HepG2 (cell line): ENCODE measurements around the gene CNNM3. TPM values are rescaled to one million over a fixed set of nuclear protein-coding genes. Genes with fewer than 3 reads are reported as not detected.

Experiments
- ARID3A ChIP-seq: IDR thresholded peaks from 2 replicates; pipeline ENCODE4 v1.6.1; 2012; ENCODE audit warnings: low read depth, low read length, improper control_type of control experiment
- BHLHE40 ChIP-seq: IDR thresholded peaks from 2 replicates; pipeline ENCODE4 v1.6.1; 2011; ENCODE audit warnings: low read length, improper control_type of control experiment
- GATAD2A ChIP-seq: IDR thresholded peaks from 2 replicates; pipeline ENCODE4 v1.6.1; 2016
- KDM6A ChIP-seq: IDR thresholded peaks from 2 replicates; pipeline ENCODE4 v1.6.1; 2016; ENCODE audit warnings: low read depth
- MTA1 ChIP-seq: sonication (generic); formaldehyde crosslinking; IDR thresholded peaks from 2 replicates; pipeline ENCODE4 v1.4.0; 2020; ENCODE audit warnings: missing genetic modification reagents, mild to moderate bottlenecking, borderline replicate concordance
- NR2C2 ChIP-seq: sonication (generic); formaldehyde crosslinking; IDR thresholded peaks from 2 replicates; pipeline ENCODE4 v1.4.0; 2020; ENCODE audit warnings: missing genetic modification reagents, mild to moderate bottlenecking, moderate library complexity, borderline replicate concordance
- RARA ChIP-seq: IDR thresholded peaks from 2 replicates; pipeline ENCODE4 v1.6.1; 2016; ENCODE audit warnings: missing genetic modification reagents, missing compliant biosample characterization
- RARG ChIP-seq: sonication (generic); formaldehyde crosslinking; IDR thresholded peaks from 2 replicates; pipeline ENCODE4 v1.4.0; 2020; ENCODE audit warnings: low read depth, mild to moderate bottlenecking, missing genetic modification reagents
- SIX4 ChIP-seq: sonication (generic); formaldehyde crosslinking; IDR thresholded peaks from 2 replicates; pipeline ENCODE4 v1.4.0; 2020; ENCODE audit warnings: missing genetic modification reagents
- THAP9 ChIP-seq: sonication (generic); formaldehyde crosslinking; IDR thresholded peaks from 2 replicates; pipeline ENCODE4; 2020; ENCODE audit warnings: missing genetic modification reagents, mild to moderate bottlenecking, borderline replicate concordance
- USF2 ChIP-seq, 2 experiments: sonication (generic) in 1 of 2; formaldehyde crosslinking in 1 of 2; IDR thresholded peaks; 2 replicates each; pipeline versions ENCODE4 v1.5.1 to v1.6.1; 2011 to 2020; ENCODE audit warnings: borderline replicate concordance in 1 of 2, low read depth in 1 of 2, low read length in 1 of 2, mild to moderate bottlenecking in 1 of 2, missing genetic modification reagents in 1 of 2, moderate library complexity in 1 of 2
- ZFP91 ChIP-seq: sonication (generic); formaldehyde crosslinking; IDR thresholded peaks from 2 replicates; pipeline ENCODE4 v1.9.0; 2022; ENCODE audit warnings: missing genetic modification reagents, mild to moderate bottlenecking, borderline replicate concordance
- ZNF460 ChIP-seq: sonication (generic); formaldehyde crosslinking; IDR thresholded peaks from 2 replicates; pipeline ENCODE4 v1.5.1; 2020; ENCODE audit warnings: missing genetic modification reagents, mild to moderate bottlenecking, borderline replicate concordance
- ZNF678 ChIP-seq: sonication (generic); formaldehyde crosslinking; IDR thresholded peaks from 2 replicates; pipeline ENCODE4 v1.4.0; 2020; ENCODE audit warnings: mild to moderate bottlenecking, missing genetic modification reagents
- ZNF839 ChIP-seq: sonication (generic); formaldehyde crosslinking; IDR thresholded peaks from 2 replicates; pipeline ENCODE4 v1.4.0; 2020; ENCODE audit warnings: missing genetic modification reagents, mild to moderate bottlenecking, borderline replicate concordance
- ZZZ3 ChIP-seq: sonication (generic); formaldehyde crosslinking; IDR thresholded peaks from 2 replicates; pipeline ENCODE4 v1.4.0; 2020; ENCODE audit warnings: missing genetic modification reagents, mild to moderate bottlenecking, borderline replicate concordance
- polyA plus RNA-seq, 8 experiments: library from polyadenylated mRNA; depleted of rRNA in 3 of 8; stranded (reverse) in 7 of 8; unstranded in 1 of 8; fragments of >200 nt; fragmentation: Illumina TruSeq in 4 of 8; extraction: Trizol in 4 of 8; gene quantifications; 2 replicates each; pipeline versions ENCODE4 v1.2.1 to v1.2.3, GENCODE V29; 2011 to 2016; ENCODE audit warnings: low read depth in 4 of 8, missing spikeins in 1 of 8, mixed read lengths in 1 of 8; ENCODE audit not compliant: insufficient read depth in 1 of 8
- total RNA-seq, 5 experiments: library from RNA; depleted of rRNA; stranded (reverse); fragments of >200 nt; fragmentation: Illumina TruSeq; extraction: Trizol; gene quantifications; 2 replicates each; pipeline ENCODE4 v1.2.3, GENCODE V29; 2016; ENCODE audit warnings: low read depth in 1 of 5
- TF ChIP-seq, protein P1 (sequence below): sonication (generic); formaldehyde crosslinking; IDR thresholded peaks from 2 replicates; pipeline ENCODE4 v1.4.0; 2020; ENCODE audit warnings: missing genetic modification reagents
- TF ChIP-seq, protein P2 (sequence below): sonication (generic); IDR thresholded peaks from 2 replicates; pipeline ENCODE4 v1.6.1; 2016; ENCODE audit warnings: low read depth, borderline replicate concordance

CNNM3 gene
- total and polyA plus RNA-seq, 2 of the 13 experiments (the other 11 are each of a cell fraction or from before 2014, with no cell fraction given): 21.2 to 27.9 TPM

DNA sequence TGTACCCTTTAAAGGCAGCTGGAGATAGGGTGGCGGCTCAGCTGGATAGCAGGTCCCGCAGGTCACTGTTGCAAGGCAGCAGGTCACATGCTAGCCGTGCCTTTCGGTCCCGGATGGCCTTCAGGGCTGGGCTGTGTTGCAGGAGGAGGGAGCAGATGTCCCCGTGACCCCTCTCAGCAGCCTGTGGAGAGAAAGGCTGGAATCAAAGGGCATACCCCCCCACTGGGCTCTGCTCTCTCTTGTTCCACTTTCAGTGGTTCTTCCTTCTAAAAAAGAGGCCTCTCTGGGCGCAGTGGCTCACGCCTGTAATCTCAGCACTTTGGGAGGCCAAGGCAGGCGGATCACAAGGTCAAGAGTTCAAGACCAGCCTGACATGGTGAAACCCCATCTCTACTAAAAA, 32.2 kb downstream of the CNNM3 start (continued):
- TF ChIP-seq THAP9 (CRISPR knock-in tag): no peak
- peak; percentile 55 for TF ChIP-seq NR2C2 (CRISPR knock-in tag)
- no peak for TF ChIP-seq KDM6A
- TF ChIP-seq, protein P1, sequence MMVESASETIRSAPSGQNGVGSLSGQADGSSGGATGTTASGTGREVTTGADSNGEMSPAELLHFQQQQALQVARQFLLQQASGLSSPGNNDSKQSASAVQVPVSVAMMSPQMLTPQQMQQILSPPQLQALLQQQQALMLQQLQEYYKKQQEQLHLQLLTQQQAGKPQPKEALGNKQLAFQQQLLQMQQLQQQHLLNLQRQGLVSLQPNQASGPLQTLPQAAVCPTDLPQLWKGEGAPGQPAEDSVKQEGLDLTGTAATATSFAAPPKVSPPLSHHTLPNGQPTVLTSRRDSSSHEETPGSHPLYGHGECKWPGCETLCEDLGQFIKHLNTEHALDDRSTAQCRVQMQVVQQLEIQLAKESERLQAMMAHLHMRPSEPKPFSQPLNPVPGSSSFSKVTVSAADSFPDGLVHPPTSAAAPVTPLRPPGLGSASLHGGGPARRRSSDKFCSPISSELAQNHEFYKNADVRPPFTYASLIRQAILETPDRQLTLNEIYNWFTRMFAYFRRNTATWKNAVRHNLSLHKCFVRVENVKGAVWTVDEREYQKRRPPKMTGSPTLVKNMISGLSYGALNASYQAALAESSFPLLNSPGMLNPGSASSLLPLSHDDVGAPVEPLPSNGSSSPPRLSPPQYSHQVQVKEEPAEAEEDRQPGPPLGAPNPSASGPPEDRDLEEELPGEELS (CRISPR knock-in tag): 0 out of 2 replicates have a peak, but pooled peaks have one; percentile 15
- TF ChIP-seq RARA (CRISPR knock-in tag): peak; percentile 31
- TF ChIP-seq ZNF678 (CRISPR knock-in tag): no peak
- no peak for TF ChIP-seq GATAD2A (CRISPR knock-in tag)
- TF ChIP-seq RARG (CRISPR knock-in tag): no peak
- TF ChIP-seq ZZZ3 (CRISPR knock-in tag): 0 out of 2 replicates have a peak, but pooled peaks have one; percentile 23
- peak; percentile 69; the same call in 1 of the 2 replicates for TF ChIP-seq MTA1 (CRISPR knock-in tag)
- TF ChIP-seq ZNF460 (CRISPR knock-in tag): peak; percentile 59
- TF ChIP-seq USF2 (IDR thresholded peaks at IDR 0.05; ENCODE audit: low read depth, low read length): peak; percentile 49
- no peak for TF ChIP-seq USF2 (CRISPR knock-in tag; IDR thresholded peaks at IDR 0.05; ENCODE audit: borderline replicate concordance)
- TF ChIP-seq, protein P2, sequence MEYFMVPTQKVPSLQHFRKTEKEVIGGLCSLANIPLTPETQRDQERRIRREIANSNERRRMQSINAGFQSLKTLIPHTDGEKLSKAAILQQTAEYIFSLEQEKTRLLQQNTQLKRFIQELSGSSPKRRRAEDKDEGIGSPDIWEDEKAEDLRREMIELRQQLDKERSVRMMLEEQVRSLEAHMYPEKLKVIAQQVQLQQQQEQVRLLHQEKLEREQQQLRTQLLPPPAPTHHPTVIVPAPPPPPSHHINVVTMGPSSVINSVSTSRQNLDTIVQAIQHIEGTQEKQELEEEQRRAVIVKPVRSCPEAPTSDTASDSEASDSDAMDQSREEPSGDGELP: peak; percentile 83
- TF ChIP-seq ZNF839 (CRISPR knock-in tag): no peak
- TF ChIP-seq ARID3A: no peak
- TF ChIP-seq ZFP91 (CRISPR knock-in tag): peak; percentile 39; the same call in 1 of the 2 replicates
- TF ChIP-seq SIX4 (CRISPR knock-in tag): no peak
- peak; percentile 54 for TF ChIP-seq BHLHE40
